HG02678 (cell line): ENCODE measurements around the gene FASTK.

ENCODE experiments used
- ATAC-seq: cut with Tn5 transposase; IDR thresholded peaks from one replicate; pipeline ENCODE4 v1.9.1; 2021; ENCODE audit warnings: mild to moderate bottlenecking, moderate library complexity; ENCODE audit not compliant: unreplicated experiment

Gene FASTK

DNA sequence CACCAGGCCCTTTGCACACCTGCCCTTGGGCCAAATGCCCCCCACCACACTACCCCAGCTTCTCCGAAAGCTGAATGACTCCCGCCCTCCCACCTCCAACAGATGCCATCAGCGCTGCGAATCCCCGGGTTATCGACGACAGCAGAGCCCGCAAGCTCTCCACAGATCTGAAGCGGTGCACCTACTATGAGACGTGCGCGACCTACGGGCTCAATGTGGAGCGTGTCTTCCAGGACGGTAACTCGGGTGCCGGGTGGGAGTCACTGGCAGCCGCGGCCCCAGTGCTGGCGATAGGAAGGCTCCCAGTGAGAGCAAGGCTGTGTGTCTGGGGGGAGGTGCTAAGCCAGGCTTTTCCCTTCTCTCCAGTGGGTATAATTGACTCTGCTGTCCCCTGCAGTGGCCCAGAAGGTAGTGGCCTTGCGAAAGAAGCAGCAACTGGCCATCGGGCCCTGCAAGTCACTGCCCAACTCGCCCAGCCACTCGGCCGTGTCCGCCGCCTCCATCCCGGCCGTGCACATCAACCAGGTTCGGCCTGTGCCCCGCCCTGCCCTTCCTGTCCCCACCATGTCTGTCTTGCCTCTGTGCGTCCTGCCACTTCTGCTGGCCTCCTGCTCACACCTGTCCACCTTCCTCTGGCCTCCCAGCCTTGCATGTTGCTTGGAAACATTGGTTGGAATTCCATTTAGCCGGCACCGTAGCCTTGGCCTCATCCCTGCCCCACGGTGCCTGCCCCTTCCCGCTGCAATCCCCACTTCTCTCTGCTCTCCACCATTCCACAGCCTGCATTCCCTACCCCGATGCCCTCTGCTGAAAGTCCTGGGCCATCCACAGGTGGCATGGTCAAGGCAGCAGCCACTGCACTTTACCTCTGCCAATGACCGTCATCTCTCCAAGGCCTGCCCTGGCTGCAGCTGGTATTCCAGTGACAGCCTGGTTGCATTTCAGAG lies 37.8 kb upstream of the FASTK start:
- ATAC-seq = no peak

DNA sequence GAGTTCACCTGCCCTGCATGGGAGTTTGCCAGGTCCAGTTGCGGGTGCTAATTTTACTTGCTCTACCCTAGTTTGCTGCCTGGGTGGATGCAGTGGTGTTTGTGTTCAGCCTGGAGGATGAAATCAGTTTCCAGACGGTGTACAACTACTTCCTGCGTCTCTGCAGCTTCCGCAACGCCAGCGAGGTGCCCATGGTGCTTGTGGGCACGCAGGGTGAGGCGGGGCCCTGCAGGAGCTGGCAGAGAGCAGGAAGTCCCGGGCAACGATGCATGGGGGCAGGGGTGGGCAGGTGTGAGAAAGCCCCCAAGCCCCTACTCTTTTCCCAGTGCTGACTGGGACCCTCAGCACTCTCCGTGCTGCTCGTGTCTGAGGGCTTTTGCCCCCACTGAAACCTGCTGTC lies 37.0 kb upstream of the FASTK start:
- ATAC-seq = no peak

DNA sequence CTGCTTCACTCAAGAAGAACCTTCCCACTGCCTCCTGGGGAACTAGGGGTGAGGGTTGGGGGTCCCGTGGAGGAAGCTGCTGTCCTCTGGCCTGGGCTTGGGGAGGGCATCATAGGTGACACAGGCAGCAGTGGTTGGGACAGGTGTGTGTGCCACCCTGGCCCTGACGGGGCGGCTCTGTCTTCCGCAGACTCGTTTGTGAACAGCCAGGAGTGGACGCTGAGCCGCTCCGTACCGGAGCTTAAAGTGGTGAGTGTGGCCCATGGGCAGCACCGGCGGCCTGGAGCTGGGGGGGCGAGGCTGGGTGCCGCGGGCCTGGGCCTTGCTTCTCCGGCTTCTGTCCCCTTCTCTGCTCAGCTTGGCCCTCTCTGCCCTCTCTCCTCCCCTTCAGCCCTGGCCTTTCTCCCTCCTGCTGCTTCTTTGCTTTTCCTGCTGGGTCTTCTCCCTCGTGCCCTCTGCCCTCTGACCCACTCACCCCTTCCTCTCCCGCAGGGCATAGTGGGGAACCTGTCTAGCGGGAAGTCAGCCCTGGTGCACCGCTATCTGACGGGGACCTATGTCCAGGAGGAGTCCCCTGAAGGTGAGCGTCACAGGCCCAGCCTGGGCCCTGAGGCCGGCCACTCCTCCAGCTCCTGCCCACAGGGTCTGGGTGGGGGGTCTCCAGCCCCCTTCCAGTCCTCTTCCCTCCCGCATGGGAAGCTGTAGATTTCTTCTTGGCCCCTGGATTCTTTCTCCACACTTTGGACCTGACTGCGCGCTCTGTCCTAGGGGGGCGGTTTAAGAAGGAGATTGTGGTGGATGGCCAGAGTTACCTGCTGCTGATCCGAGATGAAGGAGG lies 36.2 kb upstream of the FASTK start:
- no peak for ATAC-seq

DNA sequence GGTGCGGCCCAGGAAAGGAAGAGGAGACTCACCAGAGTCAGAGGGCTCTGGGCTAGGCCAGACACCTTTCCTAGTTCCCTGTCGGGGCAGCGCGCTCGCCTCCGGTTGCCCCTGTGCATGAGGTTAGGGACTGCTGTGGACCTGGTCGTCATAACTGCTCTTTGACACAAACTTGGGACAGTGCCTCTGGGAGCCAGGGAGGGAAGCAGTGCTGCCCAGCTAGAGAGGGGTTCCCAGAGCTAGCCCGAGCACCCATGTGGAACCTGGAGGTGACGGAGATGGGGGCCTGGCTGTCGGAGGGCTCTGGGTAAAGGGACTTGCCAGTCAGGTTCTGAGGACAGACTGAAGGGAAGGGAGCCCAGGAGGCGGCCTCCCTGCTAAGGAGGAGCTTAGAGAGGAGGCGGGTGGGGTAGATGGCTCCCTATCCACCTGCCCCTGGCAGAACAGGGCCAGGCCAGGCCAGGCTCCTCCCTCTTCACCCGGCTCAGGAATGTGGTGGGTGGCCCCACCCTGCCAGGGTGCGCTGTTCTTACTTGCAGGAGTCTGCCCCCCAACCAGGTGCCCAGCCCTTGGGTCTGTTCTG lies 35.3 kb upstream of the FASTK start:
- ATAC-seq = no peak

- ATAC-seq = no peak
These were observed 34.7 kb upstream of the FASTK start for GRCh38 chr7:151115121-151115835.

DNA sequence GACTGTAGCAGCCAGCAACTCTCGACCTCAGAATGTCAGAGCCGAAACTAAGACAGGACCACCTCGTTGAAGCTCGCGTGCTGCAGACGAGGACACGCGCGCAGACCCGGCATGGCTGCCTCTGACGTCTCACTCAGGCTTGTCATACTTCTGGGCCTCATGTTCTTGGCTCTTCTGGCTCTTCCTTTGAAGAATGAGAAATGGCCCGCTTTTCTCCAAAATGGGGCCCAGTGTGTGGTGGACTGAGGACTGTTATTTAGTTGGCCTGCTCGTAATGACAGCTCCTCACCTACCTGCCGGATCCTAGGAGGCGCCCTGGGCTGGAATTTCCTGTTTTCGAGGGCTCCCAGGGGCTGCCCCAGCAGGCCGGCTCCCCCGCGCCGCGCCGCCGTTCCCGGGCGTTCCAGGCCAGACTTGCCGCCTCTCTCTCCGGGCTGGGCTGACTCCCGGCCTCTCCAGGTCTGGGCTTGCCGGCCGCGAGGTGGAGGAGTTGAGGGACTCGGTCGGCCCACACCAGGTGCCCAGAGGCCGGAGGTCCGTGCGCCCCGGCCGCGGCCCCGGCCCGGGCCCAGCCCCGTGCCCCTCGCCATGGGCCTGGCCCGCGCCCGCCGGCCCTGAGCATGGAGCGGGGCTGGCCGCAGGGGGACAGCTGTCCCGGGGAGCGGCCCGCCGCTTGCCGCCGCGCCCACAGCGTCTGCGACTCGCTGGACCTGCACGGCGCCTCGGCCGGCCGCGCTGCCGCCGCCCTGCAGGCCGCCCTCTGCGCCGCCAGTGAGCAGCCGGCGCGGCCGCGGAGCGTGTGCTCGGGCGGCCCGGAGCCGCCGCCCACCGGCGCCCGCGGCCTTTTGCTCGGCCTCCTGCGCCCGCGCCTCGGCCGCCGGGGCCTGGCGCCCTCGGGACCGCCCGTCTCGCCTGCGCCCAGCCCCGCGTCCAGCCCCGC lies 33.8 kb upstream of the FASTK start:
- no peak for ATAC-seq

DNA sequence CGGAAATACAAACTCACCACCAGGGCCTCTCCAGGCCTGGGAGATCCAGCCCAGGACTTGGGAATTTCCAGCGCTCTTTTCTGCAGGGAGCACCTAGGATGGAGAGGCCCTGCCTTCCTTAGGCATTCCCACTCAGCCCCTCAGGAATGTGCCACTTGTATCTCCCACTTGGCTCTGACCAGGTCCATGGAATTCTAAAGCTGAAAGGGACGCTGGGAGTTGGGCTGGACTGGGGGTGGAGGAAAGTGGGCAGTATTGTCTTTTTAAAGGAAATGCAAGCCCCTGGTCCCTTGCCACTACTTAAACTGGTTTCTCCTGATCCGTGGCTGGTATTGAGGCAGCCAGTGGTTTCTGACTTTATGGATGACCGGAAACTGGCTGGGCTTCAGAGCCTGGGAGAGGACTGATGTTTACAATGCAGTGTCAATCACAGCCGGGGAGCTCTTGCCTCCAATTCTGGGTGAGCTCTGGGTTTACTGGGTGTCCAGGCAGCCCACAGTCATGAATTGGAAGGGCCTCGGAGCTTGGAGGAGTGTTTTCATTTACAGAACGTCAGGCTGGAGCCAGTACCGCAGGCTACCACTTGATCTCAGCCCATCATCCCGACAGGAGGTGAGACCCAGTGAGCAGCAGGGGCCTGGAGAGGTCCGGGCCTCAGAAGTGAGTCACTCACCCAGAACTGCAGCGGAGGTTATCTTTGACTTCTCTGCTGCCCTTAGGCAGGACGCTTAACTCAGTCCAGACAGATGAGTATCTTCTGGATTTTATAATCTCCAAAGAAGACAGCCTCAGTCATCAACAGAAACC lies 32.9 kb upstream of the FASTK start:
- ATAC-seq = no peak

GRCh38 chr7:151110941-151111645 lies 30.5 kb upstream of the FASTK start:
- peak; percentile 84 for ATAC-seq

DNA sequence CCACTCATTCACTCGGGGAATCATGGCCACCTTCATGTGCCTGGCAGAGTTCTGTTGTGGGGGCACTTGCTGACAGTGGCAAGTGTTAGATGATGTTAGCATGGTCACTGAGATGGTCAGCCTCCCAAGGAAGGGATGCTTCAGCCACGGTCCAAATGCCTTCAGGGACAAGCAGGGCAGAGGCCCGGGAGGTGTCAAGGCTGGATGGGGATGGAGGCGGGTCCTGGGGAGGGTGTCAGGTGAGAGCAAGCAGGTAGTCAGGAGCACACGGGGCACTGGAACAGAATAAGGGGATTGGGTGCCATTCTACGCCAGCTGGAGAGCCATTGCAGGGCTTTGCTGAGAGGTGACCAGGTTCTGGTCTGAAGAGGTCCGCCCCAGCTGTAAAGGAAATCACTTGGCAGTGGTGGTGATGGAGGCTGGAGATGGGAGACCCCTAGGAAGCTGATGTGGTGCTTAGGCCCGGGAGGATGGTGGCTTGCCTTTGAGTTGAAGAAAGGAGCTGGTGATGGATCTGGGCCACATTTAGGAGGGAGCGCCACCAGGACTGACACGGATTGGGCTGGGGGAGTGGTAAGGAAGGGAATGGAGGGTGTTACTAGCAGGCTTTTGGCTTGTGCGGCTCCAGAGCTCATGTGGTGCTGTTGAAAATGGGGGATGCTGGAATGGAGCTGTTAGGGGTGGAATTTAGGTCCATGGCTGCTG lies 29.8 kb upstream of the FASTK start:
- no peak for ATAC-seq

GRCh38 chr7:151109094-151110048 lies 28.8 kb upstream of the FASTK start:
- ATAC-seq = no peak

- no peak for ATAC-seq
These were observed 27.3 kb upstream of the FASTK start for GRCh38 chr7:151107882-151108281.

GRCh38 chr7:151104411-151105235 lies 24.0 kb upstream of the FASTK start:
- ATAC-seq = no peak

- no peak for ATAC-seq
These were observed 23.4 kb upstream of the FASTK start for GRCh38 chr7:151103973-151104372.

- ATAC-seq = no peak
These were observed 22.4 kb upstream of the FASTK start for GRCh38 chr7:151102991-151103390.

DNA sequence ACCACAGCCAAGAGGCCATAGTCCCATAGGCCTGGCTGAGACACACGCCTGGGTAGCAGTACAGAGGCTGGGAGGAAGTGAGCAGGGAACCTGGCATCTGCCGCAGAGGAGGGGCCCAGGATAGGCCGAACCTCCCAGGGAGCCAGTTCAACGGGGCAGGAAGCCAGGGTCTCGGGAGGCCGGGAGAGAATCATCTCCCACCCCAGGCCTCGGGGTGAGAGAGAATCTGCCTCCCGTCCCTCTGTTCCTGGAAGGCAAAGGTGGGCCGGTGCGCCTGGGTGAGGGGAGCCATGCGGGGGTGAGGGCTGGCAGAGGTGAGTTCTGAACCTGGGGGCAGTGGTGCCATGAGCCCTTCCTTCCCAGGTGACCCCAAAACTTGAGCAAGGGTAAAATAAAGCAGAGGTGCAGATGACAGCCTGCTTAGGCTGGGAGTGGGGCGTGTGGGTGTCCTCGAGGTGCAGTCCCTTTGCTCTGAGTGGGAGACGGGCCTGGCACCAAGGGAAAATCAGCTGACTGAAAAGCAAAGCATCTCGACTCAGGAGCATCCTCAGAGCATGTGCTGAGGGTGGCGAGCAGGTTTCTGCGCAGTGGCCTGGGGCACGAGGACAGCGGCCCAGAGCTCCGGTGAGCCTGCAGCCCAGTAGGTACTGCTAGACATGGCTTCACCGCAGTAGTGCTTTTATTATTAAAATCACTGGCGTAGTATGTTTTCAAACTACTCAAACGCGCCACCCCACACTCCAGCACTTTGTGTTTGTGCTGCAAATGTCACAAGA lies 21.2 kb upstream of the FASTK start:
- ATAC-seq = no peak
